ENCODE results near the gene TFCP2L1.

DNA sequence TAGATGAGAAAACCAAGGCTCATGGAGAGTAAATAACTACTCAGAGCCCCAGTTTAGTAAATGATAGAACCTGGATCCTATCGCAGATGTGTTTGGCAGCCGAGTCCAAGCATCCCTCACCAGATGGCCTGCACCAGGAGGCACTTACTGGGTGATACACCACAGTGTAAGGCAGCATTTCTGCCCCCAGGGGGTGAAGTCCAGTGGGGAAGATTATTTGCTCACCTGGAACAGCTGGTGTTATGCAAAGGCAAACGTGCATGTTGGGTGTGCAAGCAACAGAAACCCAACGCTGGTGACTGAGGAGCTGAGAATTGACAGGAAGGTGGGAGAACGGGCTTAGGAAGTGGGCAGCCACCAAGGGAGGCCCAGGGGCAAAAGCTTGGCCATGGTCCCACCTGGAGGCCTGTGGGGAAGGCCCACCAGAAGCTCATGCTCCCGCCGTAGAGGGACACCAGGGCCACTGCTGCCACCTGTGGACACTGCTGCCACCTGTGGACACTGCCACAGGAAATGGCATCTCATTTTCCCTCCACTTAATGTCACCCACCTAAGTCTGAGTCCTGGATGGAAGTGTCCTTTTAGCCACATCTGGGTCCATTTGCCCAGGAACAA lies 100.6 kb downstream of the TFCP2L1 start:
- no peak for TF ChIP-seq EP300 (IDR thresholded peaks at IDR 0.05)
- TF ChIP-seq, protein P1, sequence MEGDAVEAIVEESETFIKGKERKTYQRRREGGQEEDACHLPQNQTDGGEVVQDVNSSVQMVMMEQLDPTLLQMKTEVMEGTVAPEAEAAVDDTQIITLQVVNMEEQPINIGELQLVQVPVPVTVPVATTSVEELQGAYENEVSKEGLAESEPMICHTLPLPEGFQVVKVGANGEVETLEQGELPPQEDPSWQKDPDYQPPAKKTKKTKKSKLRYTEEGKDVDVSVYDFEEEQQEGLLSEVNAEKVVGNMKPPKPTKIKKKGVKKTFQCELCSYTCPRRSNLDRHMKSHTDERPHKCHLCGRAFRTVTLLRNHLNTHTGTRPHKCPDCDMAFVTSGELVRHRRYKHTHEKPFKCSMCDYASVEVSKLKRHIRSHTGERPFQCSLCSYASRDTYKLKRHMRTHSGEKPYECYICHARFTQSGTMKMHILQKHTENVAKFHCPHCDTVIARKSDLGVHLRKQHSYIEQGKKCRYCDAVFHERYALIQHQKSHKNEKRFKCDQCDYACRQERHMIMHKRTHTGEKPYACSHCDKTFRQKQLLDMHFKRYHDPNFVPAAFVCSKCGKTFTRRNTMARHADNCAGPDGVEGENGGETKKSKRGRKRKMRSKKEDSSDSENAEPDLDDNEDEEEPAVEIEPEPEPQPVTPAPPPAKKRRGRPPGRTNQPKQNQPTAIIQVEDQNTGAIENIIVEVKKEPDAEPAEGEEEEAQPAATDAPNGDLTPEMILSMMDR (IDR thresholded peaks at IDR 0.05), result no peak
